GM23338 (cell line): ENCODE results near the gene OR1K1. TPM values are rescaled to one million over a fixed set of nuclear protein-coding genes. Genes with fewer than 3 reads are reported as not detected.

Experiments
- ATAC-seq: fragments of 200-7000 bp; cut with Tn5 transposase; 3 replicates; pipeline ENCODE4 v1.9.1; 2020
- DNase-seq: peaks from one replicate; pipeline ENCODE4 v3.0.0-alpha.2; 2015; ENCODE audit warnings: low spot score
- H2AFZ ChIP-seq: fragments of 200-600 bp; sonication (generic); 2 replicates; pipeline ENCODE4 v1.8.0; 2016; ENCODE audit warnings: antibody characterized with exemption, mild to moderate bottlenecking, moderate library complexity
- H3F3A ChIP-seq: fragments of 200-600 bp; sonication (generic); replicated peaks from 2 replicates; pipeline ENCODE4 v1.8.0; 2017; ENCODE audit warnings: antibody characterized with exemption, mixed run types, low read depth
- H3K27ac ChIP-seq: fragments of 200-600 bp; sonication (generic); 2 replicates; pipeline ENCODE4 v1.6.1; 2016; ENCODE audit warnings: low read depth
- H3K27me3 ChIP-seq: fragments of 200-600 bp; sonication (generic); 2 replicates; pipeline ENCODE4 v1.8.0; 2016; ENCODE audit warnings: mild to moderate bottlenecking, mixed run types, moderate library complexity; ENCODE audit not compliant: insufficient read depth
- H3K36me3 ChIP-seq: fragments of 200-600 bp; sonication (generic); 2 replicates; pipeline ENCODE4 v1.8.0; 2016; ENCODE audit warnings: mild to moderate bottlenecking; ENCODE audit not compliant: insufficient read depth
- H3K4me1 ChIP-seq: fragments of 200-600 bp; sonication (generic); 2 replicates; pipeline ENCODE4 v1.8.0; 2016; ENCODE audit warnings: mild to moderate bottlenecking, moderate library complexity; ENCODE audit not compliant: insufficient read depth
- H3K4me2 ChIP-seq: fragments of 200-600 bp; sonication (generic); 2 replicates; pipeline ENCODE4 v1.7.1; 2017; ENCODE audit warnings: mixed run types
- H3K4me3 ChIP-seq: fragments of 200-600 bp; sonication (generic); 2 replicates; pipeline ENCODE4 v1.6.1; 2016; ENCODE audit warnings: mixed run types
- H3K79me2 ChIP-seq: fragments of 200-600 bp; sonication (generic); replicated peaks from 2 replicates; pipeline ENCODE4 v1.8.0; 2017; ENCODE audit warnings: mild to moderate bottlenecking; ENCODE audit not compliant: insufficient read depth
- H3K9me2 ChIP-seq: fragments of 200-600 bp; sonication (generic); 2 replicates; pipeline ENCODE4 v1.8.0; 2017; ENCODE audit not compliant: insufficient read depth
- H4K20me1 ChIP-seq: fragments of 200-600 bp; sonication (generic); replicated peaks from 2 replicates; pipeline ENCODE4 v1.8.0; 2017; ENCODE audit warnings: mild to moderate bottlenecking; ENCODE audit not compliant: insufficient read depth
- H3K27ac Mint-ChIP-seq: 2 replicates; pipeline ENCODE4 v1.8.0; 2020; ENCODE audit warnings: inconsistent platforms, mild to moderate bottlenecking, moderate library complexity, mixed read lengths
- H3K27me3 Mint-ChIP-seq: 3 replicates; pipeline ENCODE4 v1.8.0; 2022; ENCODE audit warnings: low read depth, mild to moderate bottlenecking, moderate library complexity, mixed read lengths, inconsistent platforms; ENCODE audit not compliant: insufficient read depth, poor library complexity
- H3K36me3 Mint-ChIP-seq: 3 replicates; pipeline ENCODE4 v1.8.0; 2021; ENCODE audit warnings: low read depth, mild to moderate bottlenecking, inconsistent platforms, moderate library complexity, mixed read lengths
- H3K4me1 Mint-ChIP-seq: 3 replicates; pipeline ENCODE4 v1.8.0; 2020; ENCODE audit warnings: mild to moderate bottlenecking, inconsistent platforms, mixed read lengths
- H3K4me3 Mint-ChIP-seq: 3 replicates; pipeline ENCODE4 v1.8.0; 2021; ENCODE audit warnings: moderate library complexity, mild to moderate bottlenecking, inconsistent platforms, mixed read lengths
- H3K9me3 Mint-ChIP-seq: 3 replicates; pipeline ENCODE4 v1.8.0; 2020; ENCODE audit warnings: moderate library complexity, mild to moderate bottlenecking, inconsistent platforms, mixed read lengths
- CREB1 ChIP-seq: fragments of 250-450 bp; sonication (Bioruptor Pico); IDR thresholded peaks from 2 replicates; pipeline ENCODE4 v1.5.0; 2020; ENCODE audit warnings: low read depth, mild to moderate bottlenecking, moderate library complexity
- CTCF ChIP-seq, 2 experiments: fragments of 200-600 bp in 1 of 2; sonication (generic) in 1 of 2; conservative IDR thresholded peaks; 2 replicates each; pipeline versions ENCODE4 v1.5.1 to v1.6.1; 2016 to 2017; ENCODE audit warnings: antibody characterized with exemption in 2 of 2, low read depth in 2 of 2, mild to moderate bottlenecking in 2 of 2, moderate library complexity in 1 of 2
- NANOG ChIP-seq: IDR thresholded peaks from 2 replicates; pipeline ENCODE4 v1.6.1; 2016; ENCODE audit warnings: antibody characterized with exemption, borderline replicate concordance
- ZNF462 ChIP-seq: fragments of 250-450 bp; sonication (Bioruptor Pico); IDR thresholded peaks from 2 replicates; pipeline ENCODE4 v1.5.0; 2020; ENCODE audit warnings: mild to moderate bottlenecking, moderate library complexity
- polyA plus RNA-seq: library from polyadenylated mRNA; unstranded; fragments of >200 nt; fragmentation: Nextera tagmentation; extraction: Ambion mirVana; gene quantifications from 2 replicates; pipeline ENCODE4 v1.2.1, GENCODE V29; 2016
- total RNA-seq: library from RNA; depleted of rRNA; stranded (reverse); fragments of >200 nt; shearing (Covaris generic); gene quantifications from 2 replicates; pipeline ENCODE4 v1.2.3, GENCODE V29; 2014

OR1K1 gene
- total and polyA plus RNA-seq, 2 experiments from 2014 or later, result not detected

GRCh38 chr9:122835313-122835731, 35.4 kb downstream of the OR1K1 start:
- DNase-seq (peak; percentile 50), ATAC-seq (peak; percentile 91)
- Mint-ChIP-seq H3K9me3 (peaks cover 10% of the 10 kb centered on the region; the same call in 2 of the 3 replicates), H3K27ac (no peak overlapping the region), H3K36me3 (no peaks in the 10 kb centered on the region), H3K4me1 (peaks cover 10% of the 10 kb centered on the region; the same call in 2 of the 3 replicates), H3K27me3 (peaks cover 3% of the 10 kb centered on the region), H3K4me3 (no peak overlapping the region)
- Histone ChIP-seq H3F3A (no peaks in the 10 kb centered on the region; the same call in 1 of the 2 replicates), H2AFZ (peak overlapping the region; percentile 90; the same call in 1 of the 2 replicates), H3K4me2 (no peak overlapping the region), H3K27me3 (no peaks in the 10 kb centered on the region), H3K36me3 (no peaks in the 10 kb centered on the region), H3K4me1 (no peaks in the 10 kb centered on the region), H4K20me1 (no peaks in the 10 kb centered on the region), H3K79me2 (no peaks in the 10 kb centered on the region), H3K27ac (no peak overlapping the region), H3K4me3 (no peak overlapping the region), H3K9me2 (no peaks in the 10 kb centered on the region)
- no peak for TF ChIP-seq NANOG
- TF ChIP-seq CTCF (conservative IDR thresholded peaks at IDR 0.05; ENCODE audit: low read depth in 2 of 2), result peak; percentile 21 to 63; a peak in 2 of 4 replicates
- no peak for TF ChIP-seq CREB1
- no peak for TF ChIP-seq ZNF462 (CRISPR knock-in tag)
